ENCODE data around the gene CEP44. TPM values are rescaled to one million over a fixed set of nuclear protein-coding genes. Genes with fewer than 3 reads are reported as not detected.
"Not testable (repeated sequence)": the region's sequence is repeated elsewhere in the genome, so short reads cannot be mapped to it uniquely, and the experiment has no call there.

Gene CEP44
- total and polyA plus RNA-seq, 3 donors from 2014 or later: 20.4 to 32.5 (median 21.1) TPM

DNA sequence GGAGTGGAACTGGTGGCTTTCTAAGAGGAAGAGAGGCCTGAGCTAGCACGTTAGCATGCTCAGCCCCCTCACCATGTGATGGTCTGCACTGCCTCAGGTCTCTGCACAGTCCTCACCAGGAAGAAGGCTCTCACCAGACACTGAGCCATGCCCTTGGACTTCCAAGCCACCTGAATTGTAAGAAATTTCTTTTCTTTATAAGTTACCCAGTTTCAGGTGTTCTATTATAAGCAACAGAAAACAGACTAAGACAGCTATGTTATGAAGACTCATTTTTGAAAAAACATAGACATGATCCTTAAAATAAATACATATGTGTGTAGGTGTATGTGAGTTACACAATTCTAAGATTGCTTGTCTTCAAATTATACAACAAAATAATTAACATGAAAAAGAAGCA lies 74.7 kb downstream of the CEP44 start:
- Histone ChIP-seq H3K4me3 (no peak overlapping the region), H3K27ac (no peak overlapping the region), H3K36me3 (ENCODE audit: low read depth, missing control alignments) (no peaks in the 10 kb centered on the region), H3K27me3 (no peaks in the 10 kb centered on the region), H3K4me1 (no peaks in the 10 kb centered on the region), H3K9me3 (no peaks in the 10 kb centered on the region)
- intact Hi-C loops (cut with DNase I; ENCODE audit: low total_unique reads): no loop called here
- no peak for DNase-seq
- 55 to 63% methylated on average over 1 of the region's 1 CpG for WGBS, 2 donors
- TF ChIP-seq POLR2A (IDR thresholded peaks at IDR 0.05): no peak
- TF ChIP-seq, protein P1, sequence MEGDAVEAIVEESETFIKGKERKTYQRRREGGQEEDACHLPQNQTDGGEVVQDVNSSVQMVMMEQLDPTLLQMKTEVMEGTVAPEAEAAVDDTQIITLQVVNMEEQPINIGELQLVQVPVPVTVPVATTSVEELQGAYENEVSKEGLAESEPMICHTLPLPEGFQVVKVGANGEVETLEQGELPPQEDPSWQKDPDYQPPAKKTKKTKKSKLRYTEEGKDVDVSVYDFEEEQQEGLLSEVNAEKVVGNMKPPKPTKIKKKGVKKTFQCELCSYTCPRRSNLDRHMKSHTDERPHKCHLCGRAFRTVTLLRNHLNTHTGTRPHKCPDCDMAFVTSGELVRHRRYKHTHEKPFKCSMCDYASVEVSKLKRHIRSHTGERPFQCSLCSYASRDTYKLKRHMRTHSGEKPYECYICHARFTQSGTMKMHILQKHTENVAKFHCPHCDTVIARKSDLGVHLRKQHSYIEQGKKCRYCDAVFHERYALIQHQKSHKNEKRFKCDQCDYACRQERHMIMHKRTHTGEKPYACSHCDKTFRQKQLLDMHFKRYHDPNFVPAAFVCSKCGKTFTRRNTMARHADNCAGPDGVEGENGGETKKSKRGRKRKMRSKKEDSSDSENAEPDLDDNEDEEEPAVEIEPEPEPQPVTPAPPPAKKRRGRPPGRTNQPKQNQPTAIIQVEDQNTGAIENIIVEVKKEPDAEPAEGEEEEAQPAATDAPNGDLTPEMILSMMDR (IDR thresholded peaks at IDR 0.05): no peak

DNA sequence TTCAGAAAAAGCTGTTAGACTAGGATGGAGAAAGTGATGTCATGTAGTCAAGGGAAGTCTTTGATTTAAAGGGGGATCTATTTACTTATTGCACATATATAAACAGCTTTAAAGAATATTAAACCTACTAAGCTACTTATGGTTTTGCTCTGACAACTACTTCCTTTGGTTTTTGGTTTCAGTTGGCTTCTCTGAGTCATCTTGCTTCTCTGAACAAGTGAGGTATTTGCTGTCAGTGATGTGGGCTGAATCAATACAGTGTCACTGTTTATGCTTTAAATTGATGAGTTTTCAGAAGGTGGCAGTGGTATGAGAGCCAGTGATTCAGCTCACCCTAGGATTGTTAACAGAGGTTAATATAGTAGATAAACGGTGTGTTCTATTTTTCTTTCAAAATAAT lies 75.1 kb downstream of the CEP44 start:
- no peak overlapping the region for H3K4me3 ChIP-seq
- H3K27ac ChIP-seq: no peak overlapping the region
- no peak for DNase-seq
- no peaks in the 10 kb centered on the region for H3K9me3 ChIP-seq
- WGBS, 2 donors: 92 to 96% methylated on average over 1 of the region's 1 CpG
- no peaks in the 10 kb centered on the region for H3K4me1 ChIP-seq
- H3K27me3 ChIP-seq: no peaks in the 10 kb centered on the region
- TF ChIP-seq POLR2A (IDR thresholded peaks at IDR 0.05): no peak
- TF ChIP-seq, protein P1 (IDR thresholded peaks at IDR 0.05): no peak
- intact Hi-C loops (cut with DNase I; ENCODE audit: low total_unique reads): no loop called here
- no peaks in the 10 kb centered on the region for H3K36me3 ChIP-seq (ENCODE audit: low read depth, missing control alignments)

DNA sequence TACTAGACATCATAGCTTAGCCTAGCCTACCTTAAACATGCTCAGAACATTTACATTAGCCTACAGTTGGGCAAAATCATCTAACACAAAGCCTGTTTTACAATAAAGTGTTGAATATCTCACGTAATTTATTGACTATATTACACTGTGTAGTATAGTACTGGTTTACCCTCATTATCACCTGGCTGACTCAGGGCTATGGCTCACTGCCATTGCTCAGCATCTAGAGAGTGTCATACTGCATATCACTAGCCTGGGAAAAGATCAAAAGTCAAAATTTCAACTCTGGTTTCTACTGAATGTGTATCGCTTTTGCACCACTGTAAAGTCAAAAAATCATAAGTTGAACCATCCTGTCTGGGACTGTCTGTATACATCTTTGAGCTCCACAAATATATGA lies 78.6 kb downstream of the CEP44 start:
- DNase-seq: no peak
- Histone ChIP-seq H3K4me3 (no peak overlapping the region), H3K27me3 (no peaks in the 10 kb centered on the region), H3K9me3 (no peaks in the 10 kb centered on the region), H3K36me3 (ENCODE audit: low read depth, missing control alignments) (no peaks in the 10 kb centered on the region), H3K27ac (no peak overlapping the region), H3K4me1 (no peaks in the 10 kb centered on the region)
- TF ChIP-seq, protein P1 (IDR thresholded peaks at IDR 0.05): no peak
- TF ChIP-seq POLR2A (IDR thresholded peaks at IDR 0.05): no peak
- intact Hi-C loops (cut with DNase I; ENCODE audit: low total_unique reads): loop anchor here (10.0 kb wide), 1 partner anchor 272 kb away; no protein-coding TSS in a partner anchor
- 86 to 88% methylated on average over 2 of the region's 2 CpGs for WGBS, 2 donors

DNA sequence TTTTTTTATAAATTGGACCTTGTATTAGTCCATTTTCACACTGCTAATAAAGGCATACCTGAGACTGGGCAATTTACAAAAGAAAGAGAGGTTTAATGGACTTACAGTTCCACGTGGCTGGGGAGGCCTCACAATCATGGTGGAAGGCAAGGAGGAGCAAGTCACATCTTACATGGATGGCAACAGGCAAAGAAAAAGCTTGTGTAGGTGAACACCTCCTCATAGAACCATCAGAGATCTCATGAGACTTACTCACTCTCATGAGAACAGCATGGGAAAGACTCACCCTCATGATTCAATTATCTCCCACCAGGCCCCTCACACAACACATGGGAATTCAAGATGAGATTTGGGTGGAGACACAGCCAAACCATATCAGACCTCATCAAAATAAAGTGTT lies 80.1 kb downstream of the CEP44 start:
- intact Hi-C loops (cut with DNase I; ENCODE audit: low total_unique reads): loop anchor here (10.0 kb wide), 1 partner anchor 271 kb away; no protein-coding TSS in a partner anchor
- not testable (repeated sequence) for H3K27ac ChIP-seq; H3K4me1 ChIP-seq; DNase-seq; H3K36me3 ChIP-seq (ENCODE audit: low read depth, missing control alignments); H3K4me3 ChIP-seq; H3K27me3 ChIP-seq; H3K9me3 ChIP-seq
- 57 to 79% methylated on average over 1 of the region's 1 CpG for WGBS, 2 donors

DNA sequence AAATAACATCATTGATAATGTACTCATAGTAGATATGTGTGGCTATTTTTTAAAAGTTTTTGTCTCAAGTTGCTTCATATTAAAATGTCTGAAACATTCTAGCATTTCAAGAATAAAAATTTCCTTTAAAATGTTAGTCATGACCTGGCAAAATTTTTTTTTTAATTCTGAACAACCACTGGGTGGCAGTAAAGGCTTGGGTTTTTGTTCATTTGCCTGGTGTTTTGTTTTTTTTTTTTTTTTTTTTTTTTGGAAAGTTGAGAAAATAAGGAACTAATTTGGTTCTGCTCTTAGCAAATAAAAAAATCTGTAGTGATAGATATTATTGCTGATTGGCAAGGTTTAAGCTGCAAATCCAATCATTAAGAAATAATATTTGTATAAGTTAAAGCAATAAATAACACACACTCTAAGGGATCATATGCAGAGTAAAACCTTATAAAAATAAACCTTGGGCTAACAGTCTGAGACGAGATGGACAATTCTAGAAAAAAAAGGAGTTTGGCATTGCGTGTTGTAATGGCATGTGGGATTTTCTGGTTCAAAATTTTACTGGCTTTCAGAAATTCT lies 81.4 kb downstream of the CEP44 start:
- Histone ChIP-seq H3K4me1 (no peaks in the 10 kb centered on the region), H3K36me3 (ENCODE audit: low read depth, missing control alignments) (no peaks in the 10 kb centered on the region), H3K27me3 (no peaks in the 10 kb centered on the region), H3K9me3 (no peaks in the 10 kb centered on the region), H3K4me3 (no peak overlapping the region), H3K27ac (no peak overlapping the region)
- 22 to 49% methylated on average over 2 of the region's 2 CpGs for WGBS, 2 donors
- intact Hi-C loops (cut with DNase I; ENCODE audit: low total_unique reads): loop anchor here (10.0 kb wide), 1 partner anchor 270 kb away; no protein-coding TSS in a partner anchor
- no peak for TF ChIP-seq POLR2A (IDR thresholded peaks at IDR 0.05)
- TF ChIP-seq, protein P1 (IDR thresholded peaks at IDR 0.05): peak in 1 of 3 experiments; percentile 11
- no peak for DNase-seq
